NCI-H2081 (cell line): ENCODE results near the gene DCT.

Source experiments
- DNase-seq, 2 experiments: peaks; one replicate each; lab custom pipeline; 2025; lab: John Stamatoyannopoulos, UW

The DCT gene

DNA sequence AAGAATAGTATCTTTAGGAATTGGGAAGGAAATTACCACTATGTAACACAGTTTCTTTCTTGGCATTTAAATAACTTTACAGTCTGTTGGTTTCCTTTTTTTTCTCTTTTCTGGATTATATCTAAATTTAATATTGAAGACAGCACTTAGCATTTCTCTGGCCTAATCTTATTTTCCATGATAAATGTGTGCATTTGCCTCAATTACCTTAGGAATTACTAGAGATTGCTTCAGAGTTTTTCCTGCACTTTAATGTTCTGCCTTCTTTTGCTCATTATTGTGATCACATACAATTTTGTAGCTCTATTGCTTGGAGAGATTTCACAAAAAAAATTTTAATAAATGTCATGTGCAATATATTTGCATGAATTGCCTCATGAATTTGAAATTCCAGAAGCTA lies 25.1 kb downstream of the DCT start:
- no peak for DNase-seq

DNA sequence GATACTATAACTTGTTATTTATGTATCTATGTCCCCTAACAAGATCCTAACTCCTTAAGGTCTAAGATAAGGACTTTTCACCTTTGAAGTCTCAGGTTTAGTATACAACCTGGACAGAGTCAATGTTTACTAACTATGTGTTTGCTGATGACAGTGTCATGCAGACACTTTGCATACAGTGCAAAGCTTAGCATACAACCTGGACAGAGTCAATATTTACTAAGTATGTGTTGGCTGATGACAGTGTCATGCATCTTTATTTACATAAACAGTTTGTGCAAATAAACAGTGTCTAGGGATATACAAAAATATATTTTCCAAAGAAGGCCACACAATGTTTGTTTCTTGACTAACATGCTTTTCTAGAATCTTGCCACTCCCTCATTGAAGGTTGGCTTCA lies 34.7 kb downstream of the DCT start:
- DNase-seq = no peak

DNA sequence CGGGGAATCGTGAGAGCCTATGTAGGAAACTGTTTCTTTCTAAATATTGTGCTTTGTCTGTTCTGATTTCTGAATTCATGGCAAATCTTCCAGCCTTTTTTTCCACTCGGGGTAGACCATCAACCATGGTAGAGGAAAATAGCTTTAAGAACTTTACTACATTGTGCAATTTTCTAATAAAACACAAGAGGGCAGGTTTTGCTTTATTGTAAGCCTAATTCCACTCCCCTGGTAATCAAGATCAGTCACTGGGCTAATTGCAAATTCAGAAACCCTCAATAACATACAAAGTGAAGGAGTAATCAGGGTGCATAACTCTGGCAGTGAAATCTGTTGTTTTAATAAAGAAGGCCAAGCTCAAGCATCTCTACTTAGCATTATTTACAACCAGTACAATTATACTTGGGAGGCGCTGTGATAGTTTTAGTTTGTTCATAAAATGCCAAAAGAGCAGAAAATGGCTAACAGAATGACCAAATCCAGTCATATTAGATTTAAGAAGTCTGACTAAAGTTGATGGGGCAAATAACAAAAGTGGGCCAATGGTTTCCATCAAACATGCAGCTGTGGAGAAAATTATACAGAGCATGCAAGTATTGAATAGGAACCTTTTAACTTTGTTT lies 43.8 kb downstream of the DCT start:
- peak; percentile 51 to 75 for DNase-seq

DNA sequence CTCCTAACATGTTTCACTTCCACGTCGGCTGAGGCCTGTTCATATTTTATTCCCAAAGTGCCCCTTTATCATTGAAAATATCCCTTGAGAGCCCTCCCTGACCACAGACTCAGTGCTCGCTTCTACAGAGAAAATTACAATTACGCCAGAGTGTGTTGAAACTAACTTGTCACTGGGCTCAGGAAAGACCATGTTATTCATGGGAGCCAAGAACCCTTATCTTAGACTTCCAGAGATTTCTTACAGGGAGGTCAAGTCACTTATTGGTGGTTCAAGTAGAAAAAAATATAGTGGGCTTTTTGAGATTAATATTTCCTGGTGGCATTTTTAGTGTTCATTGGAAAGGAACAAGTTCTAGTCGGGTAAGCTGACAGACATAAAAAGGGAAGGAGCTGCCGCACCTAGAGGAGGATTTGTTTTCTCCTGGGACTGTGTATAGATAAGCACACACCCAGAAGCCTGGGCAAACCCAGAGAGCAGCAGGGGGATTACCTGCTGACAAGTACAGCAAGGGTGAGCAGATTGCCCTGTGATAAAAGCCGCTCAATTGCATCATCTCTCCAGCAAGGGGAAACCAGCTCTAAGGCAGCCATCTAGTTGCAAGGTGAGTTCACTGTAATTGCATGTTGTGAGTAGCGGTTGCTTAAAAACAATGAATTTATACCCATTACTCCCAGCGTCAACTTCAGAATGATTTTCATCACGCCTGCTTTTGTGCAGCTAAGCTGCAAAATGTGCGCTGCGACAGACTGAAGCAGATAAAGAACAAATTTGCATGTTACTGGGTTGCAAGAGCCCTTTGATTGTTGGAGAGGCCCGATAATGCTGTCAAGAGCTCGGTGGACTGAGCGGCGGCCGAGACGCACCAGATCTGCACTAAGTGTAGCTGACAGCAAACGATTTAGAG lies 46.2 kb downstream of the DCT start:
- peak; percentile 11 to 51 for DNase-seq

DNA sequence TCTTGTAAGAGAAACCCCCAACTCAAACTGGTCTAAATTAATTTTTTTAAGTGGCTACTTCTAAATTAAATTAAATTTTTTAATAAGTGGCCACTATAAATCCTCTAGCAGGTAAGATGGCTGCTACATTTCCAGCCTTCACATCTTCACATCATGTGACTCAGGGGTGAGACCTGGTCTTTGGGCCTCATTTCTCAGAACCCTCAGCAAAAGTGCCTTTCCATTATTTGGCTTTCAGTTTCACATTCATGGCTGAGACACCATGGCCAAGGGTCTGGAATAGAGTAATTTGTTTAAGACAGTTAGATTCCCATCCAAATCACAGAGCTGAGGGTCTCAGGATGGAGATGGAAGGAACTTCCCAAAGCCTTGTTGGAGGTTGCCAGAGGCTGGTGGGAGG lies 47.5 kb downstream of the DCT start:
- no peak for DNase-seq

DNA sequence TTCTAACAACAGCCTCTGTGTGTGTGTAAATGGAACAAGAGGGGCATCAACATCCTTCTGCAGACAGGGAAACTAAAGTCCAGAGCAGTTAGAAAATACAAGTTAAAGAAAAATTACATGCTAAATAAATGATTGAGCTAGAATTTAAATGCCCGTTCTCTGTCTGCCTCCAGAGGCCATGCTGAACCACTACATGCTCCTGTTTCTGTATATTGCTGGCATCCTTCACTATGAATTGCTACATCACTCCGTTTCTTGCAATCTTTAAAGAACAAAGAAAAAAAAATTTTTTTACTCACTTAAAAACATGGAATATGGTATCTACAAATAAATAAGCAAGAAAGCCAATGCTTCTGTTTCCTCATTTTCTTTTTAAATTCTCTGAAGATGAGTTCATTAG lies 47.9 kb downstream of the DCT start:
- DNase-seq = no peak

DNA sequence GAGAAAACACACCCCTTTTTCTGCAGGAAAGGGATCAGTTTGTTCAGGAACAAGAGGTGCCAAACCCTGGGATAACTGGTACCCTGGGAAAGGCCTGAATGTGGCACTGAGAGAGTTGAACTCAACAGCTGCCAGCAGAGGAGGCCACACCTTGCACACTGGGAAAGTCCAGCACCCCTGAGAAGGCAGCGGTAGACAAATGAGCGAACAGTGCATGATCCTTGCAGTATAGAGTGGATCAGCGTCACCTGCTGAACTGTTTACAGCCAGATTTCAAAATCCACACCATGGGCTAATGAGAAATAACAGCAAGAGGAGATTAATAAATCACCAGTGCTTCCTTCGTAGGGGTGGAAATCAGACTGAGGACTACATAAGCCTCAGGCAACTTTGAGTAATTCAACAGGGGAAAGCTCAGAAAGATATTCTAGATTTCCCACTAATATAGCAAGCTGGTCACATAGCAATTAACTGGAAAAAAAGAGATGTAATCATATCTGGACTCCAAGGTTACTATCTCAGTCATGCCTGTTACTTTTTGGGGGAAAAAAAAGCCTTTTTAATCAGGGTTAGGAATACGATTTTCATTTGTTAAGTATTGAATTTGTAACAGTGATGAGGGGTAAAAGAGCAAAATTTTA lies 52.0 kb downstream of the DCT start:
- DNase-seq = peak; percentile 12 to 77

DNA sequence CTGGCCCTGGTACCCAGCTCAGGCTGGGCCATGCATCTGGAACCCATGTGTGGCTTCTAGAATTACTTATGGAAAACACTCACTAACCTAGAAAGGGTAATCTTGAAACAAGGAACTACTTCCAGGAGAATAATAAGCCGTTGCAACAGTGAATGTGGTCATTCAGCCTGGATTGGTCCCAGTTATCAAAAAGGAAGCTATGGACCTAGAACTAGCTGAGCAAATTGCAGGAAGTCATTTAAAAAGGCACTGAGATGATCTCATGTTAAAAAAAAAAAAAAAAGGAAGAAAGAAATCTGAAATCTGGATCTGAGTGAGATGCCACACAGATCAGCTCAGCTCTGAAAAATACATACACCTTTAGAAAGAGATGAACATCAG lies 59.6 kb downstream of the DCT start:
- DNase-seq = no peak

DNA sequence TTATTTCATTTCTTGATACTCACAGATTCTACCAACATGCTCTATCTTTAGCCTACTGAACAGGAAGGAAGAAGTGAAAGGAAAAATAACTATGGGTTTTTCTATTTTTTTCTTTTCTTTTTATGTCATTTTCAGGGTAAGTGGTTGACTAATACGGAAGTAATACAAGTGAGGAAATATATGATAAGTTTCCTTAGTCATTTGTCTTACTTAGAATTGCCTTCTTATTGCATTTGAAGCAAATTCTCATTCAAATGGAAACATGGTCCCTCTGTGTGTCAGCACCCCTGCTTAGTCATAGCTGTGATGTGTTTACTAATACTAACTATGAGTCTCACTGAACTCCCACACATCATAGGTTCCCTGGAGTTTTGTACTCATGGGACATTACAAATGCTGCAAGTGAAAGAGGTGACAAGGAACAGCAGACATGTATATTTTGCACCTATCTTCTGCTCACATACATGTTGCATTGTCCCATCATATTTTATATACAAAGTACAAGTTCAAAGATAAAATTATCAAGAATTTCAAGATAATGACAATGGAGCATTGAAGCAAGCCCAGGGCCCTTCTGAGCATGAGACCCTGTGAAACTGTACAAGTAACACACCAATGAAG lies 60.1 kb downstream of the DCT start:
- no peak for DNase-seq

DNA sequence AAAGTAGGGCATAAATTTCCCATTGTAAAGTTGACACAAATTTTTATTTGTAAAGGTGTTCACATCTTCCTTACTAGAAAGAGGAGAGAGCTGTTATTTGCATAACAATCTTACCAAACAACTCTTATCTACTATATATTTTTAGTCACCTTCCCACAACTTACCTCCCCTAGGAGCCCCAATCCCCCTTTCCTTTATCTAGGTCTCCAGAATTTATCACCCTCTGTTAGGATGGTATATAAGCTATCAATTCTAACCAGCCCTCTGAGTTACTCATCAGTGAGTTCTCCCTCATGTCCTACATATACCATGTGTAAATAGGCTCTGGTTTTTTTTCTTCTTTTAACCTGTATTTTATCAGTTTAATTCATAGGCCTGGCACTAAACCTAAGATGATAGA lies 62.2 kb downstream of the DCT start:
- DNase-seq = no peak

DNA sequence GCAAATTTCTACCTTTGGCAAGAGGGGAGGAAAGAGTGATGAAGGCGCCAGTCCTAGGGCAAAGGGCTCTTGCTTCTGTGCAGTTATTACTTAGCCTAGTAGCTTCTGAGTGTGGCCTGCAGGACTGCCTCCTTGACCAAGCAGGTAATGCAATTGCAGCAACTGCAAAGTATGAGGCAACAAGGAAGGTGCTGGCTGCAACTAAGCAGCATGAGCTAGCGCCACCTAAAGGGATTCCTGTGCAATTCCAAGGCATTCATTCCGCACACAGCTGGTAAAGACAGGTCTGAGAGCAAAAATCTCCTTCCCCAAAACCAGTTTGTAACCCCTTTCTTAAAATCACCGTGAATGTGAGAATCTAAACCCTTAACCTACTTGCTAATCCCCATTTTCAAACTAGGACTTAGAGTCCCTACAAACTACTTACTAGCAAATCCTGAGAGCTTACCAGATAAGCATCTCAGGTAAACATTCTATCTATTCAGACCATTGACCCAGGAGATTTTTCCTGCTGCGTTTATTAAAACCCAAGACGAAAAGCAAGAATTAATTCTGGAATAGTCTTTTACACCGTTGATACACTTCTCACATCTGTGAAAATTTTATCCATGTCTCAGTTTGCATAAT lies 62.9 kb downstream of the DCT start:
- peak; percentile 61 to 85 for DNase-seq

DNA sequence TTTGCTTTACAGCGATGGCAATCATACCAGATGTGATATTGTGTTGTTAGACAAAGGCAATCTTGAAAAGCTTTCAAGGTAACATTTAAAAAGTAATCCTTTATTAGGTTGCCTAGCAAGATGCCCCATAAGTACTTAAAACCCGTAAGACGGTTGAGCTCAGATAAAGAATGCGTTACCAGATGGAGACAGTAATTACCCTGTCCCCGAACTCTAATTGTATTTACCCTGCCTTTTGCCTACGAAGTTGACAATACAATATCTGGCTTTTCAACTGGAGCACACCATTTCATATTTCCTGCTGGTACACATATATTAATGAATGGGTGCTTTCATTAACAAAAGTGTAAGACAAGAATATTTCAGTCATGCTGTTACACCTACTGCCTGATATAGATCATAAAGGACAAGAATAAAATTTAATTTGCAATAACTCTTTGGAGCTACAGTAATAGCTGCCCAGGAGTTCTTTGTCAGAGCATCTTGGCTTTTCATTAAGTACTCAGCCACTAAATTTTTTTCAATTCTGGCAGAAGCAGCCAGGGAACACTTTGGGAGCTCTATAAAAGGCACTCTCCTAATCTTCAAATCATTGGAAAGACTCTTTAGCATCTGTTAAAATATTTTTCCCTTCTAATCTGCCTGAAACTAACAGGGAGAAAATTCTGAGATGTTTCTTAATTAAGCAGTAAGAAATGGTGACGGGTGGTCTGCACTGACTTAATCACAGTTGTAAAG lies 63.8 kb downstream of the DCT start:
- DNase-seq = peak; percentile 21 to 77

DNA sequence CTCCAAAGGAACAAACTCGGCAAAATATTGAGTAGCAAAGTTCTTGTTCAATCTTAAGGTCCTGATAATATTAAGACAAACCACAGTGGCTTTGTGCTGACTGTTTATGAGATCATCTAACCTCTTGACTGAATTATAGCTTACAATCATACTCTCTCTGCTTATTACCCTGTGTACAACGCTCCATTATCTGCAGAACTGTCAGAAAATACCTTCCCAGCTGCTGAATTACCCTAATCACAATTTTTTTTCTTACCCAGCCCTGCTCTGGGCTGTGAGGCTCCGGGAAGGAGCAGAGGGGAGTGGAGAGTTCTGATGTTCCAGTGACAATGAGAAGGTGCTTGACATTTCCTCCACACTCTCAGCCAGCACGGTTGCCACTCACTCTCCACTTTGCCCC lies 64.8 kb downstream of the DCT start:
- peak in 1 of 2 experiments; percentile 68 for DNase-seq

DNA sequence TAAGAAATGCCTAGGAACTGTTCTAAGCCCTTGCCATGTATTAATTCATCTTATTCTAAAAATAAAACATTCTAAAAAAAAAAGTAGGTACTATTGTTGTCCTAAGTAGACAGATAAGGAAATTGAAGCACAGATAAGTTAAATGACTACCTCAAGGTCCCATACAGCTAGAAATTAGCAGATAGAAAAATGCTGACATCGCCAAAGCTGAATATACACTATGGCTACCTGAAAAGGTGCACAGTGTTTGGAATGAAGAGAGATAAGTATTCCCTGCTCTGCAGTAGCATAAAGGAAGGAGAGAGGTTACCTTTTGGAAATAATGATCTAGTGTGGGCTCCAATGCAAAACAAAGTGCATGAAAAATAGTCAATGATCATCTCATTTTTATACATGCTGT lies 65.3 kb downstream of the DCT start:
- no peak for DNase-seq

DNA sequence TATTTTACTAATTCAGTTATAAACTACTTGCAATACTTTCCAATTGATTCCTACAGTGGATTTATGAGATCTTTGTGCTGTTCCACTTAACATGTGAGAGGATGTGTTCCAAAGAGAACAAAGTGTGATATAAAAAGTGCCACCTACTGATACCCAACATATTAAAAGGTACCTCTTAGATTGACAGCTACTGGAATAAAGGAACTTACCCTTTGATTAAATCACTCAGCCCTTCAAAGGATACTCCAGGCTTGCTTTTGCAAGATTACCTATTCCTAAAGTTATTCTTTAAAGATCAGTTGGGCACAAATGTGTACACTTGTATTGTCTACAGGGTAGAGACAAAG lies 65.9 kb downstream of the DCT start:
- no peak for DNase-seq

DNA sequence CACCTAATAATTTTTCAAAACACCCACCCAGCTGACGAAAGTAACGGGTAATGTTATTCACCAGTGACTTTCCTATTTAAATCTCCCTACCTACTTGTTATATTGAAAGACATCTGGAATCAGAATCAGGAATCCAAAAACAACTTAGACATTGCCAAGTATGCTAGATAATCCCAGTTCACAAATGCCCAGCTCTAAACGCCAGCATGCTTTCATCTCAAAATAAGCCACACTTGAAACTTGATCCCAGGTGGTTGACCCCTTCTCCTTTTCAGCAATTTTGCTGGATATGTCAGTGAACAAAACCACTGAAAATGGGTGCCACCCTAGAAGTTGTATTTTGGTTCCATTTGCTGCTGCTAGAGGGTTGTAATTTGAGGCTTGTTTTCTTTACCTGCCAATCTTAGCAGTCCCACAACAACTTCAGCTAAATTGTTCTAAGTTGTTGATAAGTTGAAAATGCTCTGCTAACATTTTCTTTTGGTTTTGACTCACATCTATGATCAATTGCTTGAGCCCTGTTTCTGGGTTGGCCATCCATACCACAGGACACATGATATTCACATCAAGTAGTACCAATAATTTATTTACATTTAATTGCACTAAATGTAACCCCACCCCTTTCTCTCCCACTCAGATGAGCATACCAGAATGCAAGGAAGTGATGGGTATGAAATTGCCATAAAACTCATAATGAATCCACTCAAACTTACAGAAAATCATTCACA lies 66.4 kb downstream of the DCT start:
- DNase-seq = no peak

DNA sequence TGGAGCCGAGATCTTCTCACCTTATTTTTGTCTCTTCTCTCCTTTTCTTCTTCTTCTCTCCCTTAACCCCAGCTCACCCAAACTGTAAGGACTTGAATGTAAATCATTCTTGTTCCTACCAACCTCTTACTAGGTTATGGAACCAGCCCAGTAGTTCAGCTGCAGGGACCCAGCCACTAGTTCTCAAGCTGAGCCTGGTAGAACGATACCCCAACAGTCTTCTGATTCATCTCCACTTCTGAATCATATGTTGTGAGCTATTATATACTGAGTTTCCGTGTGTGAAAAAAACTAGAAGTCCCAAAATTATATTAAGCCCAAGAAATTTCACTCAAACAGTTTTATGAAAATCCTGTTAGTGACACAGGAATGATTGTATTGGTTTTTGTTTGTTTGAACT lies 67.7 kb downstream of the DCT start:
- no peak for DNase-seq

DNA sequence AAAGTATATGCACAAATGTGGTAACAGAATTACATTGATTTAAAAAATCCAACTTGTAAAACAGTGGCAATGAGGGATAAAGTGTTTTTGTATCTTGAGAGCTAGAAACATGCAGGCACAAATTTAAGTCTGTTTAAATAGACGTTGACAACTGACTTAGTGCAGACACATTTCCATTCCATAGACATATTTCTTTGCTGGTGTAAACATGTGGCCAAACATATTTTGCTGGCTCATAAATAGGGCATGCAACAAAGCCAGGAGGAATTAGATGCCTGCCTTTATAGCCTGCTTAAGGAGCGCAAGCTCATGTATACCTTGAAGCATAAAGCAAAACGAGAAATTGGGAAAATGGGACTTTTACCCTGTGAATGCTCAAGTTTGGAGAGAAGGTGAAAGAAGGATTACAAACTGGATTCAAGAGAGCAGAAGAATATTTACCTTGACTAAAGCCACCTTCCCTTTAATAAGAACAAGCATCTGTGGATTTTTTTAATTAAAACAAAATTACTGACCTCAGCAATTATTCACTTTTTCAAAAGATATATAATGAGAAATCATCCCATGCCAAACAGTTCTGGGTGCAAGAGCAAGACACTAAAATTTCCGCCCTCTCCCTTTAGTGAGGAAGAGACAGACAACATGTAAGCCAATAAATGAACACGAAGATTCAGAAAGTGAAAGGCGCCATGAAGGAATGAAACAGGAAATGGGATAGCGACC lies 71.0 kb downstream of the DCT start:
- DNase-seq = no peak

DNA sequence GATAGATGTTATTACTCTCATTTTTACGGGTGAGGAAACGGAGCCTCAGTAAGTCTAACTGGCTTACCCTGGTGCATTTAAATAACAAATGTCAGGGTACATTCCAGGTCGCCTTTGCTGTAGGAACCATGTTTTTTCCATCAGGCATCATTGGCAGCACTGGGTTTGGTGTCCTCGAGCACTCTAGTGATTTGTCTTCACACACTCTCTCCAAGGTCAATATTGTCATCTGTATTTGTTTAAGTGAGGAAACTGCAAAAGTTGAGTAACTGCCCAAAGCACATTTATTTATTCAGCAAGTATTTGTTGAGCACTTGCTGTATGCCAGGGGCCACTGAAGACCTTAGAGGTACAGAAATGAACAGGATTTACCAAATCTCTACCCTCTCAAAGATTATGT lies 78.6 kb downstream of the DCT start:
- DNase-seq = no peak

DNA sequence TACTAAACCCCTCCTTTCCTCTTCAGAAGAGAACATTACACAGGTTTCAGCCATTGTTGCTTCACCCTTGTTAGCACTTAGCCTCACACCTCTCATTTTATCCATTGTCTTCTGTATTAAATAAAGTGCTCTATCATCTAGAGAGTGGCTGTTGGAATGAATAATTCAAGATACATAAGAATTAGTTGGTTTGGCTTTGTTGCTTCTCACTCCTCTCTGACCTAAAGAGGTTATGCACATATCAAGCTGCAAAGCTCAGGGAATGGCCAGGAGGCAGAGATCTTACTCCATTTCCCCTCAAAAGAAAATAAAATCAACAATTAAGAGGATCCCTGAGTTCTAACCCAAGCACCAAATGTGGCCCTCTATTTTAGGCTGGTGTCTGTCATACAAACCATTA lies 79.7 kb downstream of the DCT start:
- no peak for DNase-seq
